Measurements from ENCODE around the gene SLC2A9.
"Not testable (repeated sequence)": the region's sequence is repeated elsewhere in the genome, so short reads cannot be mapped to it uniquely, and the experiment has no call there.

Gene SLC2A9

DNA sequence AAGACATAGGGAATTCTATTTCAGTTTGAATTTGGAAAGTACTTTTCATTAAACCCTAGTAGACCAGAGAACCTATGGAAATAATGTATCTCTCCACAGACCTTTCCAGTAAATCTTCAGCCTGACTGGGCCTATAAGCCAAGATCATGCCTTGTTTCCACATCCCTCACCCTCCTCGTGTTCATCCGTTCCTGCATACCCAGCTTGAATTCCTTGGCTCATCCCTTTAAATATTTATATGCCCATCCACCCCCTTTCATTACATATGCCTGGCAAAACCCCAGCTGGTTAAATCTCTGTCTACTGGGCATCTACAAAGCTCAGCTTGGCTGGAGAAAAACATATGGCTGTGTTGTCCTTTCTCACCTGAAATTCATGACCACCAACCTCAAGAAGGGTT lies 32.4 kb downstream of the SLC2A9 start:
- ChIA-PET POLR2A (no interaction called here), CTCF (no interaction called here)
- no peak for DNase-seq (ENCODE audit: extremely low spot score)
- TF ChIP-seq FOXM1 (IDR thresholded peaks at IDR 0.05; ENCODE audit: borderline replicate concordance): no peak
- TF ChIP-seq NFRKB (IDR thresholded peaks at IDR 0.05): no peak
- no peak for TF ChIP-seq SP1 (IDR thresholded peaks at IDR 0.05)
- no peak for TF ChIP-seq HDGF (IDR thresholded peaks at IDR 0.05; ENCODE audit: borderline replicate concordance)
- no peak for TF ChIP-seq L3MBTL2 (conservative IDR thresholded peaks at IDR 0.05)
- TF ChIP-seq ARNT (IDR thresholded peaks at IDR 0.05): no peak
- no peak for TF ChIP-seq LEF1 (IDR thresholded peaks at IDR 0.05; ENCODE audit: borderline replicate concordance)
- TF ChIP-seq FOXK2 (IDR thresholded peaks at IDR 0.05): no peak
- TF ChIP-seq TARDBP (IDR thresholded peaks at IDR 0.05): no peak
- no peak for TF ChIP-seq FOXA1 (IDR thresholded peaks at IDR 0.05)
- no peak for TF ChIP-seq SUZ12 (IDR thresholded peaks at IDR 0.05)
- TF ChIP-seq CTBP1 (IDR thresholded peaks at IDR 0.05; ENCODE audit: borderline replicate concordance): no peak
- no peak for TF ChIP-seq ZNF384 (IDR thresholded peaks at IDR 0.05)
- no peak for TF ChIP-seq ELF4 (IDR thresholded peaks at IDR 0.05)
- no peak for TF ChIP-seq BHLHE40 (IDR thresholded peaks at IDR 0.05; ENCODE audit: borderline replicate concordance)
- TF ChIP-seq, protein P1, sequence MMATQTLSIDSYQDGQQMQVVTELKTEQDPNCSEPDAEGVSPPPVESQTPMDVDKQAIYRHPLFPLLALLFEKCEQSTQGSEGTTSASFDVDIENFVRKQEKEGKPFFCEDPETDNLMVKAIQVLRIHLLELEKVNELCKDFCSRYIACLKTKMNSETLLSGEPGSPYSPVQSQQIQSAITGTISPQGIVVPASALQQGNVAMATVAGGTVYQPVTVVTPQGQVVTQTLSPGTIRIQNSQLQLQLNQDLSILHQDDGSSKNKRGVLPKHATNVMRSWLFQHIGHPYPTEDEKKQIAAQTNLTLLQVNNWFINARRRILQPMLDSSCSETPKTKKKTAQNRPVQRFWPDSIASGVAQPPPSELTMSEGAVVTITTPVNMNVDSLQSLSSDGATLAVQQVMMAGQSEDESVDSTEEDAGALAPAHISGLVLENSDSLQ (IDR thresholded peaks at IDR 0.05): no peak

DNA sequence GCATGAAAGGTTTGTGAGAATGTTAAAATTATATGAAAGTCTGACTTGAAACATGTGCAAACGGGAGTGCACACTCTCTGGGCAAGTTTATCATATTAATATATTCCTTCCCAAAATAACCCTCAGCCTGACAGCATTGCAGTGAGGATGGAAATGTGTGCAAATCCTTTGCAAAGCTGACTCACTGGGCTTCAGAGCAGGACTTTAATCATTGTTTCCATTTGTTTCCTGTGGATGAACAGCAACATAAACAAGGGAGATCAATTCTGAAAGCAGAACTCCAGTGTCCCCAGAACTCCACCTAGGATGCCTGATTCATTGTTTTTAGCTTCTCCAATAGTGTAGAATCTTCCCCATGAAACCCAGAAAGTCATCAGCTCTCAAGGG lies 32.9 kb downstream of the SLC2A9 start:
- no peak for TF ChIP-seq SP1 (IDR thresholded peaks at IDR 0.05)
- TF ChIP-seq HDGF (IDR thresholded peaks at IDR 0.05; ENCODE audit: borderline replicate concordance): no peak
- no peak for DNase-seq (ENCODE audit: extremely low spot score)
- POLR2A ChIA-PET: no interaction called here
- CTCF ChIA-PET: no interaction called here

DNA sequence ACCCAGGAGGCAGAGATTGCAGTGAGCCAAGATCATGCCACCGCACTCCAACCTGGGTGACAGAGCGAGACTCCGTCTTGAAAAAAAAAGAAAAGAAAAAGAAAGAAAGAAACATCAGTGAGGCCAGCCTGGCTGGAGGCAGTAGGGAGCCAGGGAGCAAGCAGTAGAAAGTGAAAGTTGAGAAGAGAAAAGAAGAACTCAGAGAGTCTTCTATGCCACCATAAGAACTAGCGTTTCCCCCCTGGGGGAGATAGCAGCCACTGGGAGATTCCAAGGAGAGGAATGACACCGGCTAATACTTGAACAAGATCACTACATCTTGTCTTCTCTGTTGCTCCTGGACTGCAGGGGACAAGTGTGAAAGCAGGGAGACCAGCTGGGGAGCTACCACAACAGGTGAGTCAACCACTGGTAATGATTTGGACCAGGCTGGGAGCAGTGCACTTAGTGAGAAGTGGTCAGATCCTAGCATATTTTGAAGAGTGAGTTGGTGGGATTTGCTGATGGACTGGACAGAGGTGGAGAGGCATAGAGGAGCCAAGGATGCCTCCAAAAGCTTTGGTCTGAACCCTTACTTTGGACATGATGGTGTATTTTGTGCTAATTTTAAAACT lies 33.4 kb downstream of the SLC2A9 start:
- TF ChIP-seq L3MBTL2 (conservative IDR thresholded peaks at IDR 0.05) (no peak), BHLHE40 (IDR thresholded peaks at IDR 0.05; ENCODE audit: borderline replicate concordance) (no peak), ZNF384 (IDR thresholded peaks at IDR 0.05) (no peak), ARNT (IDR thresholded peaks at IDR 0.05) (no peak), FOXA1 (IDR thresholded peaks at IDR 0.05) (no peak), FOXM1 (IDR thresholded peaks at IDR 0.05; ENCODE audit: borderline replicate concordance) (no peak), TARDBP (IDR thresholded peaks at IDR 0.05) (no peak), FOXK2 (IDR thresholded peaks at IDR 0.05) (no peak), SP1 (IDR thresholded peaks at IDR 0.05) (no peak), CTBP1 (IDR thresholded peaks at IDR 0.05; ENCODE audit: borderline replicate concordance) (no peak), SUZ12 (IDR thresholded peaks at IDR 0.05) (no peak), LEF1 (IDR thresholded peaks at IDR 0.05; ENCODE audit: borderline replicate concordance) (no peak), ELF4 (IDR thresholded peaks at IDR 0.05) (no peak), HDGF (IDR thresholded peaks at IDR 0.05; ENCODE audit: borderline replicate concordance) (no peak), NFRKB (IDR thresholded peaks at IDR 0.05) (no peak)
- TF ChIP-seq, protein P1 (IDR thresholded peaks at IDR 0.05): no peak
- DNase-seq (ENCODE audit: extremely low spot score): no peak
- ChIA-PET POLR2A (no interaction called here), CTCF (no interaction called here)

DNA sequence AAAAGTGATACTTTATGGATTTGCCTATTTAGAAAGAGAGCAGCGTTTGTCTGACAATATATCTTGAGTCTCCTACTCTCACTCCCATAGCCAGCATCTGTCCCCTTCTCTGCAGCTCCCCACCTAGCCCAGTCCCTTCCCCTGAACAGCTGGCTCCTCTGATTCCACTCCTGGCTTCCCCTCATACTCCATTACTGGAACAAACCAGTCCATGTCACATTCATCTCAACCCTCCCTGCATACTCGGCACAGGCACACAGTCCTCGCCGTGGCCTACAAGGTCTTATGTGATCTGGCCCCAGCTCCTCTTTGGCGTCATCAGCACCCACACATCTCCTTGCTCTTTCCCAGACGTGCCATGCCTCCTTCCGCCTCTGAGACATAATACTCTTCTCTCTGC lies 36.7 kb downstream of the SLC2A9 start:
- CTCF ChIA-PET: no interaction called here
- POLR2A ChIA-PET: no interaction called here
- TF ChIP-seq ARNT (IDR thresholded peaks at IDR 0.05) (no peak), SUZ12 (IDR thresholded peaks at IDR 0.05) (no peak), L3MBTL2 (conservative IDR thresholded peaks at IDR 0.05) (no peak), ELF4 (IDR thresholded peaks at IDR 0.05) (no peak), LEF1 (IDR thresholded peaks at IDR 0.05; ENCODE audit: borderline replicate concordance) (no peak), CTBP1 (IDR thresholded peaks at IDR 0.05; ENCODE audit: borderline replicate concordance) (no peak)
- no peak for DNase-seq (ENCODE audit: extremely low spot score)

DNA sequence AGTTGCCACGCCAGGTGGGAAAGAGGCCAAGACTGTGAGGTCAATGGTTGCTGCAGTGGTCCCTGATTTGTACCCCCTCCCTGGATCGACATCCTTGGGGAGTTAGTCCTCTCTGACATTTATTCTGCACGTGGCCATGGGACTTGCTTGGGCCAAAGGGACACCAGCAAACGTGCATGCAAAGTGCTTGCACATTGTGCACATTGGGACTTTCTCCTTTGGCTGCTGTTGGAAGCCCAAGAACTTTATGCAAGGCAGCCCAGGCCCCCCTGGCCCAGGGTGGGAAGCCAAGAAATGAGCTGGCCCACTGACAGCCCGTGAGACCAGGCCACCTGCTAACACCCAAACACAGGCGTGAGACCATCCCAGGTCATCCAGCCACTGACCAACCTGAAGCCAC lies 38.1 kb downstream of the SLC2A9 start:
- no peak for DNase-seq (ENCODE audit: extremely low spot score)
- TF ChIP-seq CTBP1 (IDR thresholded peaks at IDR 0.05; ENCODE audit: borderline replicate concordance) (no peak), BHLHE40 (IDR thresholded peaks at IDR 0.05; ENCODE audit: borderline replicate concordance) (no peak), HDGF (IDR thresholded peaks at IDR 0.05; ENCODE audit: borderline replicate concordance) (no peak), ZNF384 (IDR thresholded peaks at IDR 0.05) (no peak), SP1 (IDR thresholded peaks at IDR 0.05) (no peak), FOXA1 (IDR thresholded peaks at IDR 0.05) (no peak), SUZ12 (IDR thresholded peaks at IDR 0.05) (no peak), L3MBTL2 (conservative IDR thresholded peaks at IDR 0.05) (no peak), ARNT (IDR thresholded peaks at IDR 0.05) (no peak), FOXK2 (IDR thresholded peaks at IDR 0.05) (no peak)
- TF ChIP-seq, protein P1 (IDR thresholded peaks at IDR 0.05): no peak
- POLR2A ChIA-PET: no interaction called here
- CTCF ChIA-PET: no interaction called here

DNA sequence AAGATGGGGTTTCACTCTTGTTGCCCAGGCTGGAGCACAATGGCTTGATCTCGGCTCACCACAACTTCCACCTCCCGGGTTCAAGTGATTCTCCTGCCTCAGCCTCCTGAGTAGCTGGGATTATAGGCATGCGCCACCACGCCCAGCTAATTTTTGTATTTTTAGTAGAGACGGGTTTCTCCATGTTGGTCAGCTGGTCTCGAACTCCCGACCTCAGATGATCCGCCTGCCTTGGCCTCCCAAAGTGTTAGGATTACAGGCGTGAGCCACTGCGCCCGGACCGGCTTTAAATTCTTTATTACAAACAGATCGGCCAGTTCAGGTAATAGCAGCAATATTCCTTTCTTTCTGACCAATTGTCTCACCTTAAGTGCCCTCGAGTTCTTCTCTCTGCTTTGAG lies 39.4 kb downstream of the SLC2A9 start:
- POLR2A ChIA-PET; CTCF ChIA-PET; DNase-seq (ENCODE audit: extremely low spot score): not testable (repeated sequence)

DNA sequence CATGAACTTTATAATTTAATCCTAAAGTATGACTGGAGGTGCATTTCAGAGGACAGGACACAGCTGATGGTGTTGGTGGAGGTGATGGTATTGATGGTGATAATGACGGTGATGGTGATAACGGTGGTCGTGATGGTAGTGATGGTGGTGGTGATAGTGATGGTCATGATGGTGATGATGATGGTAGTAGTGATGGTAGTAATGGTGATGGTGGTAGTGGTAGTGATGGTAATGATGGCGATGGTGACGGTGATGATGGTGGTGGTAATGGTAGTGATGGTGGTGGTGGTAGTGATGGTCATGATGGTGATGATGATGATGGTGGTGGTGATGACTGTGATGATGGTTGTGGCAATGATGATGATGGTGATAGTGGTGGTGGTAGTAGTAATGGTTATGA lies 40.4 kb downstream of the SLC2A9 start:
- DNase-seq (ENCODE audit: extremely low spot score): no peak
- TF ChIP-seq NFRKB (IDR thresholded peaks at IDR 0.05) (no peak), LEF1 (IDR thresholded peaks at IDR 0.05; ENCODE audit: borderline replicate concordance) (no peak), ELF4 (IDR thresholded peaks at IDR 0.05) (no peak), SP1 (IDR thresholded peaks at IDR 0.05) (no peak), FOXK2 (IDR thresholded peaks at IDR 0.05) (no peak), BHLHE40 (IDR thresholded peaks at IDR 0.05; ENCODE audit: borderline replicate concordance) (no peak)
- TF ChIP-seq, protein P1 (IDR thresholded peaks at IDR 0.05): no peak
- ChIA-PET CTCF (no interaction called here), POLR2A (no interaction called here)
